Measurements from ENCODE around the gene SMYD3.
A peak's percentile ranks its signal among the peaks of the same experiment; 100 is the strongest.

DNA sequence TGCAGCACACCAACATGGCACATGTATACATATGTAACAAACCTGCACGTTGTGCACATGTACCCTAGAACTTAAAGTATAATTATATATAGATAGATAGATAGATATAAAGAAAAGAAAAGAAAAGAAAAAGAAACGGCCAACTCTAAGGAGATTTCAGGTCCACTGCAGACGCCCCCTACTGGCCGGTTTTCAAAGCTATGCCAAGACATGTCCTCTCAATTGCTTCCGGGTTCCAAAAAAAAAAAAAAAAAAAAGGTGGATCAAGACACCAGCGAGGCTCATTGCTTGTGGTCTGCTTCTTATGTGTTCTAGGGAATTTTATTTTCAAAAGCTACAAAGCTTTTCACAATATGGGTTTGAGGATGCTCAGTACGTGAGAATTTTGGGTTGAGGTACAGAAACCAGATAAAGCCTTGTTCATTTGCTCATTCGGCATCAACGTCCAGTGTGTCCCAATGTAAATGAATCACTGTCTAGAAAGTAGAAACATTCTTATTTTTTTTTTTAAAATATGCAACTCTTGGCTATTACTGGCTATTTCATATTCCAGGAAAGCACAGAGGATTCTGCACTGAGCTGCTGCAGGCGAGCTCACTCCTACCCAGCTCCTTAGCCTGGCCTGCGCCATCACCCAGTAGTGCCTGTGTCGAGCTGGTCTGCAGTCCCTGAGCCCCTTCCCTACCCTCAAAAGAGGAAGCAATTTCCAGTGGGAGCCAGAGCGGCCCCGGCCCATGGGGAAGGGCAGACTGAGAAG lies 709.3 kb downstream of the SMYD3 start:
- TF ChIP-seq, protein P1, sequence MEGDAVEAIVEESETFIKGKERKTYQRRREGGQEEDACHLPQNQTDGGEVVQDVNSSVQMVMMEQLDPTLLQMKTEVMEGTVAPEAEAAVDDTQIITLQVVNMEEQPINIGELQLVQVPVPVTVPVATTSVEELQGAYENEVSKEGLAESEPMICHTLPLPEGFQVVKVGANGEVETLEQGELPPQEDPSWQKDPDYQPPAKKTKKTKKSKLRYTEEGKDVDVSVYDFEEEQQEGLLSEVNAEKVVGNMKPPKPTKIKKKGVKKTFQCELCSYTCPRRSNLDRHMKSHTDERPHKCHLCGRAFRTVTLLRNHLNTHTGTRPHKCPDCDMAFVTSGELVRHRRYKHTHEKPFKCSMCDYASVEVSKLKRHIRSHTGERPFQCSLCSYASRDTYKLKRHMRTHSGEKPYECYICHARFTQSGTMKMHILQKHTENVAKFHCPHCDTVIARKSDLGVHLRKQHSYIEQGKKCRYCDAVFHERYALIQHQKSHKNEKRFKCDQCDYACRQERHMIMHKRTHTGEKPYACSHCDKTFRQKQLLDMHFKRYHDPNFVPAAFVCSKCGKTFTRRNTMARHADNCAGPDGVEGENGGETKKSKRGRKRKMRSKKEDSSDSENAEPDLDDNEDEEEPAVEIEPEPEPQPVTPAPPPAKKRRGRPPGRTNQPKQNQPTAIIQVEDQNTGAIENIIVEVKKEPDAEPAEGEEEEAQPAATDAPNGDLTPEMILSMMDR (IDR thresholded peaks at IDR 0.05; ENCODE audit: insufficient read depth, low read length): peak; percentile 3
- TF ChIP-seq, protein P2, sequence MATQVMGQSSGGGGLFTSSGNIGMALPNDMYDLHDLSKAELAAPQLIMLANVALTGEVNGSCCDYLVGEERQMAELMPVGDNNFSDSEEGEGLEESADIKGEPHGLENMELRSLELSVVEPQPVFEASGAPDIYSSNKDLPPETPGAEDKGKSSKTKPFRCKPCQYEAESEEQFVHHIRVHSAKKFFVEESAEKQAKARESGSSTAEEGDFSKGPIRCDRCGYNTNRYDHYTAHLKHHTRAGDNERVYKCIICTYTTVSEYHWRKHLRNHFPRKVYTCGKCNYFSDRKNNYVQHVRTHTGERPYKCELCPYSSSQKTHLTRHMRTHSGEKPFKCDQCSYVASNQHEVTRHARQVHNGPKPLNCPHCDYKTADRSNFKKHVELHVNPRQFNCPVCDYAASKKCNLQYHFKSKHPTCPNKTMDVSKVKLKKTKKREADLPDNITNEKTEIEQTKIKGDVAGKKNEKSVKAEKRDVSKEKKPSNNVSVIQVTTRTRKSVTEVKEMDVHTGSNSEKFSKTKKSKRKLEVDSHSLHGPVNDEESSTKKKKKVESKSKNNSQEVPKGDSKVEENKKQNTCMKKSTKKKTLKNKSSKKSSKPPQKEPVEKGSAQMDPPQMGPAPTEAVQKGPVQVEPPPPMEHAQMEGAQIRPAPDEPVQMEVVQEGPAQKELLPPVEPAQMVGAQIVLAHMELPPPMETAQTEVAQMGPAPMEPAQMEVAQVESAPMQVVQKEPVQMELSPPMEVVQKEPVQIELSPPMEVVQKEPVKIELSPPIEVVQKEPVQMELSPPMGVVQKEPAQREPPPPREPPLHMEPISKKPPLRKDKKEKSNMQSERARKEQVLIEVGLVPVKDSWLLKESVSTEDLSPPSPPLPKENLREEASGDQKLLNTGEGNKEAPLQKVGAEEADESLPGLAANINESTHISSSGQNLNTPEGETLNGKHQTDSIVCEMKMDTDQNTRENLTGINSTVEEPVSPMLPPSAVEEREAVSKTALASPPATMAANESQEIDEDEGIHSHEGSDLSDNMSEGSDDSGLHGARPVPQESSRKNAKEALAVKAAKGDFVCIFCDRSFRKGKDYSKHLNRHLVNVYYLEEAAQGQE (IDR thresholded peaks at IDR 0.05; ENCODE audit: insufficient replicate concordance, low read depth): no peak
